Stimulated activated CD8-positive, alpha-beta memory T cell treated with anti-CD3 and anti-CD28 coated beads, Interleukin-2, amount 100 ng/mL, for 1 hour (primary cell): ENCODE data around the gene MIEF1.
A peak's percentile ranks its signal among the peaks of the same experiment; 100 is the strongest.

Source experiments
- DNase-seq, 2 donors: peaks; one replicate each; pipeline ENCODE4 v3.0.0-alpha.2; 2020; ENCODE audit warnings: low read depth in 2 of 2

Gene MIEF1

DNA sequence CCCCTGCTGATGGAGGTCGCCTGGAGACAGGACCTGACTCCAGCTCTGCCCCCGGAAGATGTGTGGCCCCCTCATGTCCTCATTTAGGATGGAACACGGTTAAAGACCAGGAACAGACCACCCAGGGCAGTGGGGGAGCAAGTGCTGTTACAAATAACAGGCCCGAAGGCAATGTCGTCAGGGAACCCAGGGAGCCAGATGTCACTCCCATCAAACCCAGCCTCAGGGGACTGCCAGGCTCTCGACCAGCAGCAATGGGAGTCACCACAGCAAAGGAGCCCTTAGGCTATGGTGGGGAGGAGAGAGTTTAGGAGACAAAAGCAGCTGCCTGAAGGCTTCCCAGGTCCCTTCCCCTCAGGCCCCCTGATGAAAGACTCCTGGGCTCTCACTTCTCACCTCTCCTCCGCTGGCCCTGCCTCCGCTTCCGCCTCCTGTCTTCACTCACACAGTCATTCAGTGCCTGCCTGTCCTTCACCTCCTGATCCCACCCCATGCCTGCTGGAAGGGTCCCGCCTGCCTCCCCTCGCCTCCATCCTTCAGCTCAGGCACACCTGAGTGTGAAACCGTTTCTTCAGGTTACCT is 26.1 kb downstream of the MIEF1 start:
- no peak for DNase-seq

DNA sequence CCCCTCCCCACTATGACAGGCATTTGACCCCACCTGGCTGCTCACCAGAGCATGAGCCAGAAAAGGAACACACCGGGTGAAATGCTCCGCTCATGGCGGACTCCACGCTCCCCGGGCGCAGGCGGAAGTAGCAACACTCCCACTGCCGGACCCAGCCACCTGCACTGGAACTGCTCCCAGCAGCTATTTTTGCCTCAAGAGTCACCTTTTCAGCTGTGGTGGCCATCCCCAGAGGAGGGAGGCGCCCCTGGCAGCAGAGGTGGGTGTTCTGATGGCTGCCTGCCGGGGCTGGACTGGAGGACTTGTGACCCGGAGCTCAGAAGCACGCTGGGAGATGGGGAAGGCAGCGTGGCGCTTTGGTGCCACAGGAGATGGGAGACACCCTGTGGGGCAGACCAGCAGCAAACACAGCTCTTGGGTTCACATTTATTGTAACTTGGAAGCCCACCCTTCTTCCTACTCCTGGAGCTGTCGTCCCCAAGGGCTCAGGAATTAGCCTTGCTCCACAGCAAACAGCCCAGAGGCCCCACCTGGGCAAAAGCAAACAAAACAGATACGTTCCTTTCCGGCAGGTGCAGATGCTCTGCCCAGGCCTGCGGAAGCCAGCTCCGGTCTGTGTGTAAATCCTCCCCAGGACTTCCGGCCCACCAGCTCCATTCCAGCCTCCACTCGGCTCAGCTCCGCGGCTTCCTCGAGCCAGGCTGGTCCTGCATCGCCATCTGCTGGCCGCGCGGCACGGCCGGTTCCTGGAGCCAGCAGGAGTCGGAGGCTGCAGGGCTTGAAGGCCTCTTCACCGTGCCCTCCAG is 26.8 kb downstream of the MIEF1 start:
- peak; percentile 82 to 85 for DNase-seq

DNA sequence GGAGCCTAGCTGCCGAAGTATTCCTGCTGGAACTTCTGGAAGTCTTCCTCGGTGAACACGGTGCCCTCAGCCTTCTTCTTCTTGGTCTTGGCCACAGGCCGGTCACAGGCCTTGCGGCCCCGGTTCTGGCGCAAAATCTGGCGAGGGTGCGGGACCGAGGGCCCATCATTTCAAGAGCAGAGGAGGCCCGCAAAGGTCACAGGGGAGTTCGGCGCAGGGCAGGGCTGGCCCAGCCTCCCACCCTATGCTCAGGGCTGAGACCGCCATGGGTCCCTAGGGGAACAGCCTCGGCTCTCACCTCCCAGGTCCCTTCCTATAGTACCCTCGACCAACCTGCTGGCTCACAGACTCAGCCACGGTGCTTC is 27.4 kb downstream of the MIEF1 start:
- DNase-seq: no peak

DNA sequence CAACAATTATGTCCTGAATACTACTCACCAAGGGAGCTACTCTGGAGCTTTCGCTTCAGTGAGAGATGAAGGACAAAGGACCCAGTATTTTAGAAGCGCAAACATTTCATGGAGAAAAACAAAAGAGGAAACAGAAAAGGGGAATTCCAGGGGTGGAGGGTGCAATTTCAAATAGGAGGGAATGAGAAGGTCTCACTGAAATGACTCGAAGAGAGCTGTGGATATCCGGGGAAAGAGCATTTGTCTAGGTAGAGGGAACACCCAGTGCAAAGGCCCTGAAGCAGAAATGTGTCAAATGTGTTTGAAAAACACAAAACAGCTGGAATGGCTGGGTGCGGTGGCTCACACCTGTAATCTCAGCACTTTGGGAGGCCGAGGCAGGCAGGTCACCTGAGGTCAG is 28.0 kb downstream of the MIEF1 start:
- DNase-seq: no peak

DNA sequence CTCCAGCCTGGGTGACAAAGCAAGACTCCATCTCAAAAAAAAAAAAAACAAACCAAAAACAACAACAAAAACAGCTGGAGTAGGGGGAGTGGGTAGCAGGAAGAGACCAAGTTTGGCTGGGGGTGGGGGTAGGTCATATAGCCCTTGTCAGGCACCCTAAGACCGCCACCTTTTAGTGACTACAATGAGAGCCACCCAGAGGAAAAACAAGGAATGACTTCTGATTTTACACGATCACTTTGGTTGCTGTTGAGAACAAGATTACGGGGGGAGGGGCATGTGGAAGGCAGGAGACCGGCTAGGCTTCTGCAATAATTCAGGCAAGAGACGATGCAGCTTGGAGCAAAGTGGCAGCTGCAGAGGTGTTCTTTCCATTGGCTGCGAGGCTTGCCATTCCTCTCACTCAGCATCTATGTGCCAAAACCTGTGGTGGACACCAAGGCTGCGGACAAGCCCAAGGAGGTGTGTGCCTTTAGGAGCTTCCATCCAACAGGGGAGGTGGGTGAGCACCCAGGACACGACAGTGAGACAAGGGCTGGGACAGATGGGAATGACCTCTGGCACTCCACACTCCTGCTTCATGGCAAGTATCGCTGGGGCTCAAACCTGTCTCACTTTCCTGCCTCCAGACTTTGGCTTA is 28.7 kb downstream of the MIEF1 start:
- DNase-seq: no peak

DNA sequence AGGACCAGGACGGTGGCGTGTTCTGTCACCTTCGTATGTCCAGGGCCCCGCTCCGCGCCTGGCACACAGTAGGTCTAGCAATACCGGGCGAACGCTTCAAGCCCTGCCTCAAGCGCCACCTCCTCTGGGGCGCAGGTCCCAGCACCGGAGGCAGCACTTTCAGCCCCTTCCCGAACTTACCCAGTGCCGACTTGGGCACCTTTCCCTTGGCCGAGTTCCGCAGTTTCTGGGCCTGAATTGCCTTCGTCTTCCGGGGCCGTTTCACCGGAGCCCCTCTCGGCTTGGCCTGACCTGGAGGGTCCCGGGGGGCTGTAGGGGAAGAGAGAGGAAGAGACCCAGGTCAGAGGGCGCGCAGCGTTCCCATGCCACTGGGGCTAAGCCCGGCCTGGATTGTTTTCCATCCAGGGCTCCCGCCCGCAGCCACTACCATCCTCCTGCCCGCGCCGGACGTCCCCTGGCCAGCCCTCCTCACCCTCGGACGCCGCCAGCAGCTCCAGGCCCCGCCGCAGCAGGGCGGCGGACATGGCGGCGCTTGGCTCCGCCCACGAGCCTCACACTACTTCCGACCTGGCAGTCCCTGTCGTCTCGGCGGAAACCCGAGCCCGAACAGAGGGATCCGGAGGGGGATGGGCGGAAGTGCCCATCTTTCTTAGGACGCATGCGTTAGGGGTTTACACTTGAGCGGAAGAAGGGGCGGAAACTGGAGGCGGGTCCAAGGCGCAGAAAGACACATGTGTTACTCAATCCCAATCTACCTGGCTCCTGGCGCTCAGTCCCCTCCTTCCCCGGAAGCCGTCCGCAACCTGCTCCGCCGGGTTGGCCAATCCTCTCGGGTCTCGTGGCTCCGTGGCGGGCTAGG is 30.4 kb downstream of the MIEF1 start, which contains the start of gene RPS19BP1:
RPS19BP1 (minus strand) TSS at position 534 of the 859 bp plus-strand sequence; CDS start at position 524, 10 bp downstream.
- peak; percentile 98 to 99 for DNase-seq

DNA sequence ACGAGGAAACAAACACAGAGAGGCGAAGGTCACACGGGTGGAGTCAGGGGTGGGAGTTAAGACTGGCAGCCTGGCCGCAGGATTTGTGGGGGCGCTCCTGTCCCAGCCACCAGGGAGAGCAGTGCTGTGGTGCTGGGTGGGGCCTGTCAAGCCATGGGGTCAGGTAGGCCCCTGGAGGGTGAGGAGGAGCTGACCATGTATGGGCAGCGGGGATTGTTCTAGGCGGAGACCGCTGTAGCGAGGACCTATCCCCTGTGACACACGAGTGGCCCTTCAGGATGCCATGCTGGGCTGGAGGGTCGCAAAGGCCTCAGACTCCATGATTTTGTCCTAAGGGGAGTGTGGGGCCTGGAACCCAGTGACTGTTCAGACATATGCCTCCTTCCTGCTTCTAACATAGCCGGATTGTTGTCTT is 32.0 kb downstream of the MIEF1 start:
- DNase-seq: no peak

DNA sequence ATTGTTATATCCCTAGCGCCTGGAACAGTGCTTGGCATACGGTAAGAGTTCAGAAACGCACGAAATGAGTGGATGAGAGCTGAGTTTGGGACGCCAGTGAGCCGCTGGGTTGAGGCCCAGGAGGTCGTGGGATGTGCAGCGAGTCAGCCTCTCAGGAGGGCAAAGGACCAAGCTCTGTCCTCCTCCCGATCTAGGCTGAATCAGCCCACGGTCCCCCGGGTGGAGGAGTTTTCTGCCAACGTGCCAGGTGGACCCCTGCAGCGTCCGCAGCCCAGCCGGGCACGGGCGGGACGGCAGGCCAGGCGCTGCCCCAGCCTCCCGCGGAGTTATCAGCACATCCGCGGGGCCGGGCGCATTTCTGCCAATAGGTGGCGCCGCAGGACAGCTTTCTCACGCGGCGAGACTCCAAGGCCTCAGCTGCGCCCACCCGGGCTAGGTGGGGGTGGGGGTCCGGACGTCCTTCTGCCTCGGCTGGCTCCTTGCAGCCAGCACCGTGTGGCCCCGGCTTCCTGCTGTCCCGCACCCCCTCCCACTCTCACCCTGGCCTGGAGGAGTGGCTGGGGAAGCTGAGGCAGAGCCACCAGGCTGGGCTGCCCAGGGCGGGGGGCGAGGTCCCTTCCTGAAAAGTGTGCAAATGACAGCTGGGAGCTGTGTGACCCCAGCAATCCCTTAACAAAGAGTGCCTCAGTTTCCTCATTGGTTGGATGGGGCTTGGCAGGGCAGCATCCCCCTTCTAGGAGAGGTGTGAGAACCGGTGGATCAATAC is 32.7 kb downstream of the MIEF1 start:
- peak; percentile 62 to 65 for DNase-seq

DNA sequence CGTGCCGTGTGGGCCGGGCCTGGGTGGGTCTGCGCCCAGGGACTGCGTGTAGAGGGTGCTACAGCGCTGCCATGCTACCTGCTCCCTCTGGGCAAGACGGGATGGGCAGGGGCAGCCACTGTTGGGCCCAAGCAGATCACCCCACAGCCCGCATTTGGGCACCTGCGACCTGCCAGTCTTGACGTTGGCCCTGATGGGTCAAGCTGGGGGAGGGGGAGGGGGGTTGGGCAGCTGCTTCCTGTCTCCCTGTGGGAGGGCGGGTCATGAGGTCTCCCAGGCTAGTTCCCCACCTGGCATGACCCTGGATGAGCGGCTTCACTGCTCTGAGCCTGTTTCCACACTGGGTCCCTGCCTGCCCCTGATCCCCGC is 33.3 kb downstream of the MIEF1 start:
- DNase-seq: no peak

DNA sequence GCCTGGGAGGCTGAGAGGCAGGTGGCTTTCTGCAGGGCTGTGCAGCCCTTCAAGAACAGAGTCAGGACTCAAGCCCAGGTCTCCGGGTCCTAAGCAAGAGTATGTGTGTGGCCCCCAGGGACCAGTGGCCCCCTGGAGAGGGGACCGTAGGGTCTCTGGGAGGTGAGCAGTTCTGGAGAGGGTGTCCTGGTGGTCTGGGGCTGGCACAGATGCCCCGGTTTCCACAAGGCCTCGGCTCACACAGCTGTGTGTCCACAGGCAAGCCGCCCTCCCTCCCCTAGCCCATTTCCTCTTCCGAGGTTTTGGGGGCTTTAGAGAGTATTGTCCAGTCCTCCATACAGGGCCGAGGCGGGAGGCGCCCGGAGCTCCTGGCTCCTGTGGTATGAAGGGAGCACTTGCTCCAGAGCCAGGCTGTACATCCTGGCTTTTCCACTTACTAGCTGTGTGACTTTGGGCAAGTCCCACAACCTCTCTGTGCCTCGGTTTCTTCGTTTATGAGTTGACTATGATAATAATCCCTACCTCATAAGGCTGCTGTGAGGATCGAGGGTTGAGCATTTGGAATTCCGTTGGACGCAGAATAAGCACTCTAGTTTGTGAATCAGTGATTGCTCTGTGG is 33.9 kb downstream of the MIEF1 start:
- DNase-seq: no peak

DNA sequence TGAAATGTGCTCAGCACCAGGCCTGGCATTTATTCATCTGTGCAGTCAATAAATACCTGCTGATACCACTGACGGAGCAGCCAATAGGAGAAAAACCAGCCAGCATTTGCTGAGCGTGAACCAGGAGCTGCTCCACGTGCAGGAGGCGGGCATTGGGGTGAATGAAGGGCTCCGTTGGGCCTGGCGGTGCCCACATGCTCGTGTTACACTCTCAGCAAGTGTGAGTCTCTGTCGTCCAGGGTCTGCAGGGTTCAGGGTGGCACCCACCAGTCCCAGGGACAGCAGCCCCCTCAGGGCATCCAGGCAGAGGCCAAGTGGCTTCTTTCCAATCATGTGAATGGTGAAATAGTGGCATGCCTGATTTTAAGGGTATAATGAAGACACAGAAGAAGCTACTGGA is 34.6 kb downstream of the MIEF1 start:
- no peak for DNase-seq

DNA sequence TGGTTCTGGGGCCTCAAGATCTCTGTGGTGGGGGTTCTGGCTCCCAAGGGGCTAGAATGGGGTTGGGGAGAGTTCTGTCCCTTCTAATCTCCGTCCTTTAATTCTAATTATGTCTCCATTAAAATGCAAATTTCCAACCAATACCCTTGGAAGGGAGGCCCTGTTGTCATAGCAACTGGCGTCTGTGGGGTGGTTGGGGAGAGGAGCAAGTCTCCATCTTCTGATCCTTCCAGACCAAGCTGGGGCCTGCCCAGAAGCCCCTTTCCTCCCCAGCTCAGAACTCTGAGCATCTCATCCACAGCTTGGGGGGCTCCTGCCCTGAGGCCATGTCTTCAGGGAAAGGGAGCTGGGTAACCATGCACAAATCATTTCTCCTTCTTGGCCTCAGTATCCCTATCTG is 35.9 kb downstream of the MIEF1 start:
- DNase-seq: no peak

DNA sequence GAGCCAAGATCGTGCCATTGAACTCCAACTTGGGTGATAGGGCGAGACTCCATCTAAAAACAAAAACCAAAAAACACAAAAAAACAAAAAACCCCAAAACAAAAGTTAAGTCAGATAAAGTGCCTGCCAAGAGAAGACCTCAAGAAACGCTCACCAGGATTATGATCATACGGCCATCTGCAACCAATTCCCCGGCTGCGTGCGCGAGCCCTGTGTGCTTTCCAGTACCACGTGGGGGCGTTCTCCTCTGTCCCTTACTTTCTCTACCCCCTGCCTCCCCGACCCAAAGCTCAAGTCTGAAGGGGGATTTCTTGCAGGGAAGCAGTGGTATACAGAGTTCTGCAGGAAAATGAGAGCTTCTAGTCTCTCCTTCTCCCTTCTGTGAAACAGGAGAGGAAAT is 41.0 kb downstream of the MIEF1 start:
- DNase-seq: no peak

DNA sequence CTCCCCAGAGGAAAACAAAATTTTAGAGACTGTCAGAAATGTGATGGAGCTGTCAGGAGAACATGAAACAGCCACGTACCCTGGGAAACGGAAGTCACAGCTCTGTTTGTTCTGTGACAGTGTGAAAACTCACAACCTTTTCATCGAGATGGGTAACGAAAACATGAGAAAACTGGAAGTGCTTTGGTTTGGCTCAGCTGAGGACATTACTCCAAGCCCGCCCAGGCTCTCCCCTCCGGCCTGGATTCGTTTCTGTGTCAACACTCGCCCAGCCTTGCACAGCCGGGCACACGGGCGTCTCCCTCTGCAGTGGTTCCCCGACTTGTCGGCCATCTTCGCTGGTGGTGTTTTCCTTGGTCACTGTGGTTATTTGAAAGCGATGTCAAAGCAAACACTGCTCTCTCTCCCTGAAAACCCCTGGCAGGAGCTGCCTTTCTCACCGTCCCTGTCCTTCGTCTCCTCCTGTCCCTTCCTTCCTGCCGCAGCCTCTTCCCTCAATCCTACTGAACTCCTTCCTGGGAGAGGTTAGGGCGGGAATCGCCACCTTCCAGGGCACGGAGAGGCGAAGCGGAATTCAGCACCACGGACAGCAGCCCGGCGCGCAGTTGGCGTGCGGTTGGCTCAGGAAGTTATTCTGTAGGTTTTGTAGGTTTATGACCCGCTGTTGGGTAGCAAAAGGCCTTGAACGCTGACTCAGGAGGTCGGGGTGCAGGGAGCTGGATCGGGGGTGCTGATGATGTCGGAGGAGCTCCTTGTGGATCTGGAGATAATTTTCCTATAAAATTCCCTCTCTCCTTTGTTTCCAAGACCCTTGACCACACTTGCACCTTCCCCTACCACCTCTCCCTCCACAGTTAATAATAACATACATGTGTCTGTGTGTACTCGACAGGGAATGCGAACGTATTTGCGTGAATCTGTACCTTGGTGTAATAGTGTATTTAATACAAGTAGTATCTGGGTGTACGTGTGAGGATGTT is 43.6 kb downstream of the MIEF1 start:
- peak; percentile 45 to 56 for DNase-seq

DNA sequence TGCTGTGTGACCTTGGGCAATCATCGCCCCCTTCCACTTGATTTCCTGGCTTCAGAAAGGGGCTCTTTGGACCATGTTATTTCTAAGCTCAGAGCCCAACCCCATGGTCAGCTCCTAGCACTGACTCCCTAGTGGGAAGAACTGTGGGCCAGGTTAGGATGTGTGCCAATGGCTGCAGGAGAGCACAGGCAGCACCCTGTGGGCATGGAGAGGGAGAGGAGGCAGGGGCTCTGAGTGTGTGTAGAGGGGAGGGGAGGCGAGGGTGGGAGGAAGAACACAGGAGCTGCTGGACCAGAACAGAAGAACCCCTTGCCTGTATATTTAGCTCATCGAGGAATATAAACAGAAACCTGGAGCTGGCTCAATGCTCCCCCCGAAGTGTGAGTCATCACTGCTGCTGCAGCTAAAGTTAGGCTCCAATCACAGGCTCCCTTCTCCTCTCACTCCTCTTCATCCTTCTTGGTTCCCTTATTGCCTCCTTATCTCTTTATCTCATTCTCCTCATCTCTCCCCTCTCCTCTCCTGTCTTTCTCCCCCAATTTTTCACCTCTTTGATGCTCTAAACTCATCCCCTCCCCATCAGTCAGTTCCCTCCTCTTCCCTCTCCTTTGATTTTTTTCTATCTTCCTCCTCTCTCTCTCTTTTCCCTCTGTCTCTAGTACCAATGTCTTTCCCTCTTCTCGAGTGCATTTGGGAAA is 44.9 kb downstream of the MIEF1 start:
- DNase-seq: no peak

DNA sequence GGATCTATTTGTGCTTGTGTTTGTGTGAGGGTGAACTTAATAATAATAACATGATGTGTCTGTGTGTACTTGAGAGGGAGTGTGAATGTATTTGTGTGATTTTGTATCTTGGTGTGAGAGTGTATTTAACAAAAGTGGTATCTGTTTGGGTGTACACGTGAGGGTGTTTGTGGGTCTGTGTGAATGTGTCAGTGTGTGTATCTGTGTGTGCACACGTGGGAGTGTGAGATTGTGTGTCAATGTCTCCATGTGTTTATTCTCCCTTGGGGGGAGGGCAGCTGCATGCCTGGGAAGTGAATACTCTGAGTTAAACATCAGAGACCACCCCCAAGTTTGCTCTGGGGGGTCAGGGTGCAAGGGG is 45.5 kb downstream of the MIEF1 start:
- DNase-seq: no peak

DNA sequence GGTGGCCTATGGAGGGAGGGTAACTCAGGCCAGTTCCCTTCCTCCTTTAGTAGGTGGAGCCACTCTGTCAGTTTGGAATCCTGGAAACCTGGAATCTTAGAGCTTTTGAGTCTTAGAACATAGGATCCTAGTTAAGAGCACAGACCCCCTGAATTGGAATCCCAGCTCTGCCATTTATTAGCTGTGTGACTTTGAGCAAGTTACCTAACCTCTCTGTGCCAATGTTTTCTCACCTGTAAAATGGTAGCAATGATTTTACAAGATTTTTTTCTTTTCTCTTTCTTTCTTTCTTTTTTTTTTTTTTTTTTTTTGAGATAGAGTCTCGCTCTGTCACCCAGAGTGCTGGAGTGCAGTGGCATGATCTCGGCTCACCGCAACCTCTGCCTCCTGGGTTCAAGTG is 51.3 kb downstream of the MIEF1 start:
- DNase-seq: no peak

DNA sequence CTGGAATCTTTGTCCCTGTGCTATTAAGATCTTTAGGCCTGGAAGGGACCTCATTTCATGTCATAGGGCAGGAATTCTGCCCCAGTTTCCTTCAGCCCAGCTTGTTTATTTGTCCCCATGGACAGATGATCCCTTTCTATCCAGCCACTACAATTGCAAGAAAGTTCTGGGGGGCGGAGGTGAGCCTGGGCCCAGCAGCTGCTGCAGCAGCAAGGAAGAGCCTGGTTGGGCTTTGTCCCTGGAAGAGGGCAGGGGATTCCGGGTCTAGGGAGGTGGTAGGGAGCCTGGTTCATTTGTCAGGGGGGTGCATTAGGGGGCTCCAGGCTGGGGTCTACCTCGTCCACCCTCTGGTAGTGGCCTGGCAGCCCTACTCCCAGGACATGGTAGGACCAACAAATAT is 52.1 kb downstream of the MIEF1 start:
- DNase-seq: no peak
